T1000 (cell line): ENCODE results near the gene ANLN.
"Not testable (repeated sequence)": the region's sequence is repeated elsewhere in the genome, so short reads cannot be mapped to it uniquely, and the experiment has no call there.

Experiments used
- DNase-seq: peaks from one replicate; lab custom pipeline; 2025; ENCODE audit warnings: mixed read lengths; lab: John Stamatoyannopoulos, UW

The ANLN gene

DNA sequence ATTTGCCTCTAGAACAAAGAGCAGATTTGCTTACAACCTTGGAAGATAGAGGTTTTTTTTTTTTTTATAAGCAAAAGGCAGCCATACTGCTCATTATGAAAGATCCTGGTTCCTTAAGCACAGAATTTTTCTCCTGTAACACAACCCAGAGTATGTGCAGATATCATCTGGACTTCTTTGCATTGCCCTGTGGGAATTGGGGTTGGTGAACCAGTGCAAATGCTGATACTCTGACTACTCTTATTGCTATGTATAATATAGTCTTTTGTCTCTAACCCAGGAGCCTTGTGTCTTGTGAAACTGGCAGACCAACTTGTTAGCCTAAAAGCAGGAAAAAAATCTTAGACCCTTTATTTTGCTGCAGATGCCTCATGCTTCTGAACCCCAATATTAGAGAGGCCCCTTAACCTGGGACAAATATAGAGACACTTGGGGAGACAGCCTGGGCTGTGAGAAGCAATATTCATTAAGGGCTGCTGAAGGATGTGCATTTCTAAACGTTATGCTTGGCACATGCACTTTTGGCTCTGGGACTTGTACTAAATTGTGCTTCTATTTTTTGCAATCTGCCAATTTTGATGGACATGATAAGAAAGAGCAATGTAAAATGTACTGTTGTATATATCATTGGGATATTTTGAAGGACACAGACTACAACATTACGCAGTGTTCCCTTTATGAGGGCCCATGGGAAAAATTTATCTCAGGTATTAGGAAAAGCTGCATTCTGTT lies 78.9 kb downstream of the ANLN start:
- DNase-seq: no peak

DNA sequence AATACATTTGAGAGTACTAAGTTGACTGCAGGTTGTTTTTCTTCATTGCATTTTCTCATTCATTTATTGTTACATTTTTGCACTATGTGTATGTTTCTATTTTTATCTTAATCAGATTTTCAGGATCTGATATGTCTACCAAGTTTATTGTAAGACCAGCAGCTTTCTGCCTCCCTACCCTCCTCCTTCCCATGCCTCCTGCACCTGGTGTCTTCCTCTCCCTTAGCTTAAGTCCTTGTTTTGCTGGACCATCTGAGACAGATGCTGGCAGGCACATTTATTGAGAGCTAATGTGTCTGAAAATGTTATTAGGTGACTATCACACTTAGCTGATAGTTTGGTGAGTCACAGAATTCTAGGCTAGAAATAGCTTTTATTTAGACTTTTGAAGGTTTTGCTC lies 79.6 kb downstream of the ANLN start:
- no peak for DNase-seq

DNA sequence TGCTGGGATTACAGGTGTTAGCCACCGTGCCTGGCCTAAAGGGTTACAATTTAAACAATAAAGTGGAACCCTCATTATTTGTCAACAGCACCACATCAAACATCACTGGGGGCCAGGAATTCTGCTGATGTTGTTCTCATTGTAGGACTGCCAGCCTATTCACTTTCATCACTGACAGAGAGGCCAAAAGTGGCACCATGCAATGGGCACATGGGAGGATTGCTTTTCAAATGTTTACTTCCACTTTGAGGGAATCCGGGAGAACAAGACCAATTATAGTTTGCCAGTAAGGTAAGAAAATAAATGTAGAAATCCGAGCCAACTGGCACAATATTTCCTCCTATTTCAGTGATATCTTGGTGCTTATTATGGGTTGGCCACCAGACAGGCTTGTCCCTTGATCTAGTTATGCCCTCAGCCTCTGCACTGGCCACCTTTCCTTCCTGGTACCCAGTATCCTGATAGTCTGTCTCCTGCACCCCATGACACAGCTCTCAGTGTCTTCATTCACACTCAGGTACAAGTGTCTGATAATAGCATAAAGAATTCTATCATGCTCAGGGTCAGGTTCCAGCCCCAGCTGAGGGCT lies 82.6 kb downstream of the ANLN start:
- no peak for DNase-seq

DNA sequence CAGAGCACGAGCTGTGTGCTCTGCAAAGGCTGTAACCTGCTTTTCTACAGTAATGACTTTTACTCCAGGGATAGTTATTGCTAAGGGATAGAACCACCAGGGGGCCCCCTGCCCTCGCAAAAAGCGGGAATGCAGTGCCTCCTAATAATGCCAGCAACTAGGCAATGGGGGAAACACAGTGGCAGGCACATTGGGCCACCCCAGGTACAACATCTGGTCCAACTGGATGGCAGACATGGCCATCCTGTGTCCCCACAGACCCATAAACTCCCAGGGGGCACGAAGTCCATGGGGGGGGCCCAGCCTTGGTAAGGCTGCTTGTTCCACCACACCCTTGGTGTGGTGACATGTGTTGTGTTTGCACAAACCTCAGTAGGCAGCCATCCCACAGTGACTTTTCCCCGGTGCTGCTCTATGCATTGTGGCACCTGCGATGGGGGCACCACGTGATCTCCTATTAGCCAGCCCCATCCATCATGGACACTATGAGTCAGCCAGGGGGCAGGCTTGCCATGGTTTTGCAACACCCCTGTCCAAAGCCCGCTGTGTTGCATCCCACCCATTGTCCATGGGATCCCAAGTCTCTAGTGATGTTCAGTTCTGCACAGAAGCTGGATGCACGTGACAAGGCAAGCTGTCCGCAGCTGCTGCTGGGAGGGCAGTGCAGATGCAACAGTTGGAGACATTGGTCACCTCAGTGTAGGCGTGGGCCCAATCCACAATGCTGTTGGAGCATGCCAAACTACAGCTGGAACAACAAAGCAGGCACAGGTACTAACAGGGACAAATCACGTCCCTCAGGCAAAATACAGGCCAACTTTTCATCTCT lies 84.0 kb downstream of the ANLN start:
- DNase-seq: no peak

DNA sequence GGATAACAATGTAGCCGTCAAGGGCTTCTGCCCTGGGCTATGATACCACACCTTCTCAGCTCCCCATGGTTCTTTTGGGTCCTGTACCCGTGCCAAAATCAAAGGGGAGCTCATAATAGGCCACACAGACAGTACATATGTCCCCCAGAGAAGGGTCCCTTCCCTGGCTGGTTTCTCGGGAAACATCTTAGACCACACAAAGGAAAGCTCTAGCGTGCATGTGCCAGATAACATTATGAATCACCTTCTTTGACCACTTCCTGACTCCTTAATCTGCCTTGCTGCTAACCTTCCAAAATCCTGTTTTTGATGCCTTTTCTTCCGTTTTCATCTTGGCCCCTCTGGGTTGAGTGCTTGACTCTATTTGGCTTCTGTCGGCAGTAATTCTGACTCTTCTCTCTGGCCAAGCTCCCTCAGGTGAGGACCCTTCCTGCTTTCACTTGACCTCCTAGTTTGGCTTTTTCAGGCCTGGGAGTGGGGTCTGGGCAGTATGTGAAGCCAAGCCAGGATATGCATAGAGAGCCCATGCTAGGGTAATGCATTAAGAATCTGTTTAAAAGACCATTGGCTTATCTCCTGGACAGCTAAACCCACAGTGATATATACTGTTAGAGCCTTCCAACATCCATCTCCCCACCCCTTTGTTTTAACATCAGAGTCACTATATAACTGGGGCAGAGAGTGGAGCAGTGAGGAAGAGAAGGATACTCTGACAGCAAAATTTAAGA lies 84.8 kb downstream of the ANLN start:
- no peak for DNase-seq

DNA sequence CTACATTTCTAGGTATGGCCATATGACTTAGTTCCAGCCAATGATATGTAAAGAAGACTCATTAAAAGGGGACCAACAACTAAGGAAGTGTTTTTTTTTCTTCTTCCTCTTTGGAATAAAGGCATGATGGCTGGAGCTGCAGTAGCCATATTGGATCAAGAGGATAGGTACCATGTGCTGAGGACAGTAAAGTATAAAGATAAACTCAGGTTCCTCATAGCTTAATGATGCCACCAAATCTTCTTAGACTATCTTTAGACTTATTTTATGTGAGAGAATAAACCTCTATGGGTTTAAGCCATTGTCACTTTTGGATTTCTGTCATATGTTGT lies 85.3 kb downstream of the ANLN start:
- DNase-seq: no peak

DNA sequence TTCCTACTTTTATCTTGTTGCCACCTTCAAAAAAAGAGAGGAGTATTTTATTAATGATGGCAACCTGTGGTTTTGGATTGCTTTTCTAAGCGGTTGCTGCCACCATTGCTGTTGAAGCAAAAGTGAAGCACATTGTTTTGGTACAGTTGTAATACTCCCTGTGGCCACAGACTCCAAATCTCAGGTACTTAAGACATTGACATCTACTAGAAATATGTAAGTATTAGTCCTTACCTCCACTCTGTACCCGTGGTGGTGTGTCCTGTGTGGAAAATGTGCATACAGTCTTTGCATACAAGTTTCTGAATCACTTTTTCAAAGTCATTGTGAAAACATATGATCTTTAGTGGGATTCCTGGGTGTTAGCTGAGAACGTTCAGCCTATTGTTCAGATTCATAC lies 85.7 kb downstream of the ANLN start:
- DNase-seq: no peak

DNA sequence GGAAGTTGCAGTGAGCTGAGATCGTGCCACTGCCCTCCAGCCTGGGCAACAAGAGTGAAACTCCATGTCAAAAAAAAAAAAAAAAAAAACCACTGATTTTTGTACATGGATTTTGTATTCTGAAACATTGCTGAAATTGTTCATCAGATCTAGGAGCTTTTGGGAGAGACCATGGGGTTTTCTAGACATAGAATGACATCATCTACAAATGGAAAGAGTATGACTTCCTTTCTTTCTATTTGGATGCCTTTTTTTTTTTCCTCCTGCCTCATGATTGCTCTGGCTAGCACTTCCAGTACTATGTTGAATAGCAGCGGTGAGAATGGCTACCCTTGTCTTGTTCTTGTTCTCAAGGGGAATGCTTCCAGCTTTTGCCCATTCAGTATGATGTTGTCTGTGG lies 89.1 kb downstream of the ANLN start:
- DNase-seq: no peak

DNA sequence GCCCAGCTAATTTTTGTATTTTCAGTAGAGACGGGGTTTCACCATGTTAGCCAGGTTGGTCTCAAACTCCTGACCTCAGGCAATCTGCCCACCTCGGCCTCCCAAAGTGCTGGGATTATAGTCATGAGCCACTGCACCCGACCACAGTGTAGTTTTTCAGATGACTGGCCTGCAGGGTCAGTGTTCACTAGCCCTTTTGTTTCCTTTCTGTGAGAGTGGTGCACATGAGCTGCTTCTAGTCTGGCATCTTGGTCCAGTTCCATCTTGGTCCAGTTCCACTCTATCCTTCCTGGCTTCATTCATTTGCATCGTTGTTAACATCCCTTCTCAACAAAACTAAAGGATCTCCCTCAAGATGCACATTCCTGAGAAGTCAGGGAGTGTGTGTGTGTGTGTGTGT lies 94.2 kb downstream of the ANLN start:
- not testable (repeated sequence) for DNase-seq

DNA sequence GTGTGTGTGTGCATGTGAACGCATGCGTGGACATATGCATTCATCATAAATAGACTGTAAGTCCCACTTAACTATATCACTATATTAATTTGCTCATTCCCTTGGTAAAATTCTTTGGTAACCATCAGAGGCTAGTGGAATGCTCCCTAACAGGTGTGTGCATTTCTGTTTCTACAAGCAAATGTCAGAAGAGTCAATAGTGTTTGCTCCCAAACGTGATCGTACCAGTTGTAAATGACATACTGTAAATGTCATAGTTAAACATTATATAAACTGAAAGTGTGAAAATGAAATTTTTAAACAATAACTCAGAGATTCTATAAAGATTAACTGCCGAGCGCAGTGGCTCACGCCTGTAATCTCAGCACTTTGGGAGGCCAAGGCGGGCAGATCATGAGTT lies 94.6 kb downstream of the ANLN start:
- no peak for DNase-seq

DNA sequence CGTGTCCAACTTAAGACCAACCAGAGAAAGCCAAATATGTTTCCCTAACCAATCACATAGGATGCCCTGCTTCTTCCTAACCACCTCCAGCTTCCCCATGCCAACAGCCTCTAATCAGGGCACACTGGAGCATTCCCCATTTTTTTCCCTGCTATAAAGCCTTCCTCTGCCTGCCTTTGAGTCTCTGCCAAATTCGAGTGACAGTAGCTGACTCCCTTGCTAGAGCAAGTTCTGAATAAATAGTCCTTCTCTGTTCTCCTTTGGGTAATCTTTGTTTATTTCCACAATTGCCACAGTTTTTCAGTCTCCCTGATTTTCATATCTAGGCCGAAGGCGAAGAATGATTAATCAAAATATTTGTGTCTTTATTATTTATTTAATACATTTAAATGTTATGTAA lies 96.7 kb downstream of the ANLN start:
- no peak for DNase-seq

DNA sequence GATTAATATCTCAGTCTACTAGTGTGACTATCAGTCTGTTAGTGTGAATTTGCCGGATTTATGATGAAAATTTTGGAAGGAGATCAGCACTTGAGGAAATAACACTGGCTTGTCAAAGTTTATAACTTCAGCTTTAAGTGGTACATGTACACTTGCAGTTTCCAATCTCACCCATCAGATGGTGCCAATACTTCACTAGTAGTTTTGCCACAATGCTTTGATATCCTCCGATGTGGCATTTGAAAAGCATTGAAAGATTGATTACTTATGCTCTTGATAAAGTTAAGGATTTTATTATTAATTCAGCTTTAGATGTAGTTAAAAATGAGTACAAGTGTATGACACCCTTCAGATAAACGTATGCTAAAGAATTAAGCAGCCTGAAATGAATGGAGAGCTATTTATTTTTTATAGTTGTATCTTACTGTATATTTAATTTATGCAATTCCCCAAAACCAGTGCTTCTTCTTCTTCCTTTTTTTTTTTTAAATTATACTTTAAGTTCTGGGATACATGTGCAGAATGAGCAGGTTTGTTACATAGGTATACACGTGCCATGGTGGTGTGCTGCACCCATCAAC lies 98.2 kb downstream of the ANLN start:
- no peak for DNase-seq

DNA sequence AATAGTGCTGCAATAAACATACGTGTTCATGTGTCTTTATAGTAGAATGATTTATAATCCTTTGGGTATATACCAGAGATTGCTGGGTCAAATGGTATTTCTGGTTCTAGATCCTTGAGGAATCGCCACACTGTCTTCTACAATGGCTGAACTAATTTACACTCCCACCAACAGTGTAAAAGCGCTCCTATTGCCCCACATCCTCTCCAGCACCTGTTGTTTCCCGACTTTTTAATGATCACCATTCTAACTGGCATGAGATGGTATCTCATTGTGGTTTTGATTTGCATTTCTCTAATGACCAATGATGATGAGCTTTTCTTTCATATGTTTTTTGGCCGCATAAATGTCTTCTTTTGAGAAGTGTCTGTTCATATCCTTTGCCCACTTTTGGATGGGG lies 99.0 kb downstream of the ANLN start:
- DNase-seq: not testable (repeated sequence)

DNA sequence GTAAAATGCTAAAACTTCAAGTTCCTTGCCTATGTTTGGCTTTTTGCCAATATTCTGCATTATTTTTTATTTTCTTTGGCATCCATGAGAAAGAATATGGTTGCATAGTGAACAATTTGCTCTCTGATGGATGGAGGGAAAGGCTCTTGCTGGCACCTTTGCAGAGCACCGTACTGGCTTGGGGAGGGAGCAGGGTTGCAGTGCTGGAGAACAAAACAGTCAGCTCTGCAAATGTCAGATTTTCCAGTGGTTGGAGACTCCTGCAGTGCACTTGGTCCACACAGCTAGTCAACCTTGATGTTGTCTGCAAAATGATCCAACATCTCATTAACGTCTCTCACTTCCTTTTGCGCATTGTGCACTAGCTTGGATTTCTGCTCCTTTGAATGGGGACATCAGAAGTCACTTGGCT lies 100.8 kb downstream of the ANLN start:
- DNase-seq: no peak

DNA sequence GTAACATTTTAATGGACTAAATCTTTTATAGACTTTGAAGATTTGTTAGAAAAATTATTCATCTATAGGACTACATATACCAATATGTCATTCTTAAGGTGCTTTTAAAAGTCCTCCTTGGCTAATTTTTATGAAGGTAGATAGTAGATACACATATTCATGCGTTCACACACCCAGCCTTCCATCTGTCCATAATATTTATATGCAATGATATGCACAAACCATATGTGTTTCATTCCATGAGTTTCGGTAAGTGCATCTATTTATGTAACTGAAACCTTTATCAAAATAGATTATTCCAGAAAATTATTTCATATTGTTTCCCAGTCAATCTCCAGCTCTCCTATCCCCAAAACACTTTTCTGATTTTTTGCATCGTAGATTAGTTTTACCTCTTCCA lies 101.7 kb downstream of the ANLN start:
- no peak for DNase-seq

DNA sequence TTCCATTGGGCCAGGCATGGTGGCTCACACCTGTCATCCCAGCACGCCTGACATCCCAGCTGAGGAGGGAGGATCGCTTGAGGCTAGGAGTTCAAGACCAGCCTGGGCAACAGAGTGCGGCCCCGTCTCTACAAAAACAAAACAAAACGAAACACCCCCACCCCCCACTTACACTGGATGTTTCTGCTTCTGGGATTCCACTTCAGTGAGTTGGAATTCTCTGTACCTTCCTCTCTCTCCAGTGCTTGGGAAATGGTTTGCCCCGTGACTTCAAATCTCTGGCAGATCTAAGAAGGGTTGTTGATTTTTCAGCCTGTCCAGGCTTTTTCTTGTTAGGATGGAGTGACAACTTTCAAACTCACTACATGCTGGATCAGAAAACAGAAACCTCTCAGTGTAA lies 106.9 kb downstream of the ANLN start:
- no peak for DNase-seq

DNA sequence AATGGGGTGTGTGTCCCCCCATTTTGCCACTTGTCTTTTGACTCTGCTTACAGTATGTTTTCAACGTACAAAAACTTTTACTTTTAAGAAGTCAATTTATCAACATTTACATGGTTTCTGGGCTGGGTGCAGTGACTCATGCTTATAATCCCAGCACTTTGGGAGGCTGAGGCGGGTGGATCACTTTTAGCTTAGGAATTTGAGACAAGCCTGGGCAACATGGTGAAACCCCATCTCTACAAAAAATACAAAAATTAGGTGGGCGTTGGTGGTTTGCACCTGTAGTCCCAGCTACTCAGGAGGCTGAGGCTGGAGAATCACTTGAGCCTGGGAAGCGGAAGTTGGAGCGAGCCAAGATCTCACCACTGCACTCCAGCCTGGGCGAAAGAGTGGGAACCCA lies 107.5 kb downstream of the ANLN start:
- DNase-seq: peak; percentile 19

DNA sequence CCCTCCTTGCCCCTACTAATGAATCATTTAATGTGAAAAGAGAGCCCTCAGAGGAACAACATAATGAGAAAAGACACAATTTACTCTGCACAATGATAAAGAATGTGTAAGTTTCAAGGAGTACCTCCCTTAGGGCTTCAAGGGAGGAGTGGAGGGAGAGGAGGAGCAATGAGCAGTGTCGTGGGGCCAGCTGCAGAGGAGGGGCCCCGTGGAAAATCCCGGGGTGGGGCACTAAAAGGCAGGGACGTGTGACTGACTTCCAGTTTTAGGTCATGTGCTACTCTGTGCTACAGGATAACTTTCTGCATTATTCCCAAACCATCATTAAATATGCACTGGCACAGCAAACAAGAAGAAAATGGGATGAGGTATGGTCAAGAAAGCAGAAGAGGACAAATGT lies 108.1 kb downstream of the ANLN start:
- no peak for DNase-seq
